Calu3 (cell line): Measurements from ENCODE around the gene NTMT1. TPM values are rescaled to one million over a fixed set of nuclear protein-coding genes. Genes with fewer than 3 reads are reported as not detected.

Source experiments
- BruUV-seq: library from RNA; stranded (reverse); fragments of 400-500 nt; replicated peaks from 2 replicates; lab custom pipeline; 2021; lab: Mats Ljungman, UMichigan
- CTCF ChIA-PET: fragments of 300-600 bp; sonication (Branson Sonifier 250); formaldehyde crosslinking; loops from one replicate; lab custom pipeline; 2022; ENCODE audit warnings: antibody characterized with exemption; lab: Charles Lee
- DNase-seq: peaks from one replicate; pipeline ENCODE4 v3.0.0; 2022
- H3K27ac Mint-ChIP-seq: one replicate; pipeline ENCODE4 v1.8.0; 2022; ENCODE audit warnings: mixed read lengths; ENCODE audit not compliant: unreplicated experiment
- H3K27me3 Mint-ChIP-seq: one replicate; pipeline ENCODE4 v1.8.0; 2022; ENCODE audit warnings: mixed read lengths; ENCODE audit not compliant: unreplicated experiment
- H3K36me3 Mint-ChIP-seq: one replicate; pipeline ENCODE4 v1.8.0; 2022; ENCODE audit warnings: mild to moderate bottlenecking, moderate library complexity, mixed read lengths; ENCODE audit not compliant: insufficient read depth, unreplicated experiment
- H3K4me1 Mint-ChIP-seq: one replicate; pipeline ENCODE4 v1.8.0; 2022; ENCODE audit warnings: mild to moderate bottlenecking, low read depth, mixed read lengths; ENCODE audit not compliant: unreplicated experiment
- H3K4me3 Mint-ChIP-seq: one replicate; pipeline ENCODE4 v1.8.0; 2022; ENCODE audit warnings: mild to moderate bottlenecking, low read depth, moderate library complexity, mixed read lengths; ENCODE audit not compliant: unreplicated experiment
- H3K9me3 Mint-ChIP-seq: one replicate; pipeline ENCODE4 v1.8.0; 2022; ENCODE audit warnings: low read depth, mixed read lengths; ENCODE audit not compliant: unreplicated experiment
- intact Hi-C: fragments of 100-400 bp; cut with micrococcal nuclease; formaldehyde crosslinking; loops from one replicate; pipeline ENCODE4 v1.10.0; 2022; ENCODE audit not compliant: unreplicated experiment
- total RNA-seq: library from RNA; stranded (reverse); gene quantifications from 2 replicates; pipeline ENCODE4 v1.2.3, GENCODE V29; 2022
- TF ChIP-seq, protein P1 (sequence below): fragments of 200-600 bp; IDR thresholded peaks from one replicate; pipeline ENCODE4 v1.8.0; 2022; ENCODE audit warnings: antibody characterized with exemption; ENCODE audit not compliant: unreplicated experiment

The NTMT1 gene
- total RNA-seq, 1 experiment from 2014 or later: 36.1 TPM

- Mint-ChIP-seq H3K4me1 (peaks cover 9% of the 10 kb centered on the region), H3K27ac (no peak overlapping the region), H3K4me3 (no peak overlapping the region), H3K9me3 (no peaks in the 10 kb centered on the region), H3K36me3 (no peaks in the 10 kb centered on the region), H3K27me3 (peaks cover 15% of the 10 kb centered on the region)
- no peak for DNase-seq
- CTCF ChIA-PET: interaction anchor here (0.6 kb wide), 1 partner anchor 620 kb away, joined by 5 read pairs; no protein-coding TSS in a partner anchor
- intact Hi-C loops: no loop called here
- TF ChIP-seq, protein P1, sequence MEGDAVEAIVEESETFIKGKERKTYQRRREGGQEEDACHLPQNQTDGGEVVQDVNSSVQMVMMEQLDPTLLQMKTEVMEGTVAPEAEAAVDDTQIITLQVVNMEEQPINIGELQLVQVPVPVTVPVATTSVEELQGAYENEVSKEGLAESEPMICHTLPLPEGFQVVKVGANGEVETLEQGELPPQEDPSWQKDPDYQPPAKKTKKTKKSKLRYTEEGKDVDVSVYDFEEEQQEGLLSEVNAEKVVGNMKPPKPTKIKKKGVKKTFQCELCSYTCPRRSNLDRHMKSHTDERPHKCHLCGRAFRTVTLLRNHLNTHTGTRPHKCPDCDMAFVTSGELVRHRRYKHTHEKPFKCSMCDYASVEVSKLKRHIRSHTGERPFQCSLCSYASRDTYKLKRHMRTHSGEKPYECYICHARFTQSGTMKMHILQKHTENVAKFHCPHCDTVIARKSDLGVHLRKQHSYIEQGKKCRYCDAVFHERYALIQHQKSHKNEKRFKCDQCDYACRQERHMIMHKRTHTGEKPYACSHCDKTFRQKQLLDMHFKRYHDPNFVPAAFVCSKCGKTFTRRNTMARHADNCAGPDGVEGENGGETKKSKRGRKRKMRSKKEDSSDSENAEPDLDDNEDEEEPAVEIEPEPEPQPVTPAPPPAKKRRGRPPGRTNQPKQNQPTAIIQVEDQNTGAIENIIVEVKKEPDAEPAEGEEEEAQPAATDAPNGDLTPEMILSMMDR: no peak
- BruUV-seq: no TSS peak
These were observed 56.0 kb downstream of the NTMT1 start for GRCh38 chr9:129681924-129682323.

DNA sequence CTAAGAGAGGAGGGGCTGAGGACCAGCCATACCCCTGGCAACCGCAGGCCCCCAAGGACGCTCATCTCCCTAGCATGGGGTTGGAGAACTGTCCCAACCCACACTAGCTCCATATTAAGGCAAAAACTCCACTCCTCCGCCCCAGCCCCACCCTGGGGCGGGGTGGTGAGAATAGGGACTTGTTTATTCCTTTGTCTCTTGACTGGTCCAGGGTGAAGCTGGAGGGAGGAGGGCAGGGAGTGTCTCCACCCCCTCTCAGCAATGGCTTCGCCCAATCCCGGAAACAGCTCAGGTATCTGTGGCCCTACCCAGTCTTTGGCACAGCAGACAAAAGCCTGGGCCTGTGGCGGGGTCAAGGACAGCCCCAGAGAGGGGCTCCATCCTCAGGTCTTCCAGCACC, 56.4 kb downstream of the NTMT1 start:
- Mint-ChIP-seq H3K9me3 (no peaks in the 10 kb centered on the region), H3K27me3 (peaks cover 13% of the 10 kb centered on the region), H3K36me3 (no peaks in the 10 kb centered on the region), H3K4me3 (no peak overlapping the region), H3K4me1 (peaks cover 9% of the 10 kb centered on the region), H3K27ac (no peak overlapping the region)
- BruUV-seq: no TSS peak
- intact Hi-C loops: no loop called here
- TF ChIP-seq, protein P1: no peak
- DNase-seq: no peak
- CTCF ChIA-PET: interaction anchor here (0.6 kb wide), 1 partner anchor 620 kb away, joined by 5 read pairs; no protein-coding TSS in a partner anchor

DNA sequence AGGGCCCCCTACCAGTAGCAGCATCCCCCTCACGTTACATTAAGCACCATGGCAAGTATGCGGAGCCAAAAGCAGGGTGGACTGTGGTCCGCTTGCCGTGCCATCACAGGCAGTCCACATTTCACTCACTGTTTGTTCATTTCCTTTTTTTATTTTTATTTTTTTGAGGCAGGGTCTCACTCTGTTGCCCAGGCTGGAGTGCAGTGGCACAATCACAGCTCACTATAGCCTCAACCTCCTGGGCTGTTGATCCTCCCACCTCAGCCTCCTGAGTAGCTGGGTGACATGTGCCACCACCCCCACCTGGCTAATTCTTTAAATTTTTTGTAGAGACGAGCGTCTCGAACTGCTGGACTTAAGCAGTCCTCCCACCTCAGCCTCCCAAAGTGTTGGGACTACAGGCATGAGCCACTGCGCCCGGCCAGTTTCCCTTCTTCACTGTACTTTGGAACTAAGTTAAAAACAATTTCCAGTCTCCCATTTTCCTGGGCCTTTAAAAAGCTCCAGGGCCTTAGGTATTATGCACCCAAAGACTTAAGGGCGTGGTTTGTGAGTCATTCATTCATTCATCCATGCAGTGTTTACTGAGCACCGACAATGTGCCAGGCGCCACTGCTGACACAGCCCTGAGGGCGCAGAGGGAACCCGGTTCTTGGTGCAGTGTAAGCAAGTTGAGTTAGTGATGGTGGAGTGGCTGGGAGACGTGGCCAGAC, 59.4 kb downstream of the NTMT1 start:
- no peak overlapping the region for H3K27ac Mint-ChIP-seq
- H3K4me3 Mint-ChIP-seq: no peak overlapping the region
- TF ChIP-seq, protein P1: no peak
- intact Hi-C loops: no loop called here
- CTCF ChIA-PET: no interaction called here
- H3K27me3 Mint-ChIP-seq: no peaks in the 10 kb centered on the region
- DNase-seq: peak; percentile 25
- no peaks in the 10 kb centered on the region for H3K36me3 Mint-ChIP-seq
- H3K4me1 Mint-ChIP-seq: peaks cover 9% of the 10 kb centered on the region
- no peaks in the 10 kb centered on the region for H3K9me3 Mint-ChIP-seq
- no TSS peak for BruUV-seq

Other genes starting within 250 kb of the NTMT1 start
- not detected in 2 replicates for gene C9orf50, start 5.1 kb upstream of the NTMT1 start, total RNA-seq
- 15.5 and 18.4 TPM in 2 replicates for gene ASB6, start 16.0 kb downstream of the NTMT1 start, total RNA-seq
- gene PRRX2, start 39.5 kb downstream of the NTMT1 start, total RNA-seq: not detected in 2 replicates
- gene PTGES, start 126.9 kb downstream of the NTMT1 start, total RNA-seq: 6.3 and 7.4 TPM in 2 replicates
- gene TOR1B, start 177.0 kb downstream of the NTMT1 start, total RNA-seq: 20.9 and 28.3 TPM in 2 replicates
- 34.2 and 36.3 TPM in 2 replicates for gene TOR1A, start 198.0 kb downstream of the NTMT1 start, total RNA-seq
- 24.5 and 26.2 TPM in 2 replicates for gene C9orf78, start 209.1 kb downstream of the NTMT1 start, total RNA-seq
- 11.3 and 14.9 TPM in 2 replicates for gene USP20, start 209.3 kb downstream of the NTMT1 start, total RNA-seq